Measurements from ENCODE around the gene LAMB1.

- TF ChIP-seq POLR2A (IDR thresholded peaks at IDR 0.05), result no peak
- no peak for TF ChIP-seq CTCF (IDR thresholded peaks at IDR 0.05)
Observed at GRCh38 chr7:108017776-108018151, 14.8 kb upstream of the LAMB1 start.
